K562 (cell line): ENCODE measurements around the gene HSPA2. TPM values are rescaled to one million over a fixed set of nuclear protein-coding genes. Genes with fewer than 3 reads are reported as not detected.

Source experiments
- ARID4B ChIP-seq: sonication (generic); formaldehyde crosslinking; IDR thresholded peaks from 2 replicates; pipeline ENCODE4 v1.8.0; 2022; ENCODE audit warnings: mild to moderate bottlenecking, missing genetic modification reagents
- CCAR2 ChIP-seq: fragments of 200-400 bp; formaldehyde crosslinking; IDR thresholded peaks from 2 replicates; pipeline ENCODE4 v1.6.1; 2017; ENCODE audit warnings: mild to moderate bottlenecking, low read depth, low read length
- CTCF ChIP-seq, 3 experiments: IDR thresholded peaks in 2 of 3; conservative IDR thresholded peaks in 1 of 3; 2 replicates each; pipeline ENCODE4 v1.5.1; 2011 to 2012; ENCODE audit warnings: low read length in 3 of 3, mild to moderate bottlenecking in 3 of 3, control low read depth in 2 of 3, improper control_type of control experiment in 1 of 3, inconsistent platforms in 1 of 3, low read depth in 1 of 3, mixed read lengths in 1 of 3, moderate library complexity in 1 of 3; ENCODE audit not compliant: insufficient read depth in 2 of 3
- FOXP1 ChIP-seq: sonication (generic); formaldehyde crosslinking; IDR thresholded peaks from 2 replicates; pipeline ENCODE4 v1.8.0; 2022; ENCODE audit warnings: mild to moderate bottlenecking, missing genetic modification reagents
- ID3 ChIP-seq, 2 experiments: fragments of 250-450 bp in 1 of 2; fragments of 450-650 bp in 1 of 2; sonication (Bioruptor Pico) in 1 of 2; IDR thresholded peaks; 2 replicates each; pipeline versions ENCODE4 v1.6.1 to v1.8.0; 2016 to 2021; ENCODE audit warnings: mild to moderate bottlenecking in 2 of 2, moderate library complexity in 2 of 2, missing compliant biosample characterization in 1 of 2, missing genetic modification characterization in 1 of 2
- TCF3 ChIP-seq: sonication (generic); formaldehyde crosslinking; IDR thresholded peaks from 2 replicates; pipeline ENCODE4 v1.4.0; 2020; ENCODE audit warnings: mild to moderate bottlenecking, missing genetic modification reagents
- ZBTB11 ChIP-seq, 3 experiments: fragments of 200-800 bp in 1 of 3; fragments of 250-450 bp in 1 of 3; fragments of 450-650 bp in 1 of 3; sonication (Bioruptor Pico) in 1 of 3; sonication (Bioruptor generic) in 1 of 3; formaldehyde crosslinking in 1 of 3; IDR thresholded peaks; 2 replicates each; pipeline versions ENCODE4 v1.6.1 to v1.8.0; 2016 to 2022; ENCODE audit warnings: mild to moderate bottlenecking in 2 of 3, missing genetic modification characterization in 2 of 3, missing compliant biosample characterization in 1 of 3, moderate library complexity in 1 of 3
- ZMIZ1 ChIP-seq, 2 experiments: fragments of 150-350 bp in 1 of 2; IDR thresholded peaks; 2 replicates each; pipeline ENCODE4 v1.6.1; 2012 to 2016; ENCODE audit warnings: low read depth in 2 of 2, low read length in 2 of 2, mild to moderate bottlenecking in 1 of 2, moderate library complexity in 1 of 2
- ZNF134 ChIP-seq: fragments of 250-450 bp; sonication (Bioruptor Pico); conservative IDR thresholded peaks from 2 replicates; pipeline ENCODE4 v1.4.0; 2020
- polyA plus RNA-seq, 8 experiments: library from polyadenylated mRNA; depleted of rRNA in 4 of 8; stranded (reverse) in 5 of 8; unstranded in 3 of 8; fragments of >200 nt; fragmentation: Nextera tagmentation in 2 of 8; fragmentation: Illumina TruSeq in 1 of 8; extraction: Ambion mirVana in 2 of 8; extraction: Trizol in 1 of 8; gene quantifications; 2 replicates each; pipeline versions ENCODE4 v1.2.1 to v1.2.3, GENCODE V29; 2011 to 2014; ENCODE audit warnings: inconsistent platforms in 1 of 8, missing spikeins in 1 of 8
- total RNA-seq, 7 experiments: library from RNA; depleted of rRNA in 6 of 7; stranded (reverse); fragments of >200 nt in 6 of 7; fragmentation: Illumina TruSeq in 2 of 7; extraction: Trizol in 2 of 7; gene quantifications; 2 replicates each; pipeline versions ENCODE4 v1.2.1 to v1.2.3, GENCODE V29; 2011 to 2021; ENCODE audit warnings: low replicate concordance in 1 of 7

HSPA2 gene
- total and polyA plus RNA-seq, 9 of the 15 experiments (the other 6 are each of a cell fraction or from before 2014, with no cell fraction given), result not detected

GRCh38 chr14:64504897-64505794, 35.4 kb upstream of the HSPA2 start (continued):
- TF ChIP-seq CTCF (IDR thresholded peaks at IDR 0.05 in 2 of 3, conservative IDR thresholded peaks at IDR 0.05 in 1 of 3; ENCODE audit: insufficient read depth in 2 of 3, low read depth in 1 of 3, low read length in 3 of 3) (no peak), ARID4B (no peak), TCF3 (CRISPR knock-in tag) (no peak), CCAR2 (no peak), ID3 (CRISPR knock-in tag; IDR thresholded peaks at IDR 0.05) (no peak), ID3 (tag; IDR thresholded peaks at IDR 0.05) (0 out of 2 replicates have a peak, but pooled peaks have one; percentile 38), ZNF134 (CRISPR knock-in tag) (no peak), ZMIZ1 (IDR thresholded peaks at IDR 0.05; ENCODE audit: low read depth in 2 of 2, low read length in 2 of 2) (peak in 1 of 2 experiments; percentile 34; a peak in 1 of 4 replicates), ZBTB11 (CRISPR knock-in tag; IDR thresholded peaks at IDR 0.05) (peak in 1 of 3 experiments; percentile 77; a peak in 1 of 6 replicates), FOXP1 (CRISPR knock-in tag) (no peak)
